Left renal pelvis (tissue), 4 donors: ENCODE data around the gene CABCOCO1. TPM values are rescaled to one million over a fixed set of nuclear protein-coding genes. Genes with fewer than 3 reads are reported as not detected.

Source experiments
- DNase-seq, 4 donors: peaks; one replicate each; pipeline ENCODE4 v3.0.0-alpha.2; 2013; ENCODE audit warnings: low read depth in 4 of 4, low spot score in 3 of 4
- polyA plus RNA-seq, 4 donors: library from polyadenylated mRNA; unstranded; fragments of 120-200 nt; gene quantifications; one replicate each; pipeline ENCODE4 v1.2.1, GENCODE V29; 2013; ENCODE audit not compliant: insufficient read length in 4 of 4

The CABCOCO1 gene
- polyA plus RNA-seq, 4 donors: 0.59 to 5.2 (median 3.0) TPM

DNA sequence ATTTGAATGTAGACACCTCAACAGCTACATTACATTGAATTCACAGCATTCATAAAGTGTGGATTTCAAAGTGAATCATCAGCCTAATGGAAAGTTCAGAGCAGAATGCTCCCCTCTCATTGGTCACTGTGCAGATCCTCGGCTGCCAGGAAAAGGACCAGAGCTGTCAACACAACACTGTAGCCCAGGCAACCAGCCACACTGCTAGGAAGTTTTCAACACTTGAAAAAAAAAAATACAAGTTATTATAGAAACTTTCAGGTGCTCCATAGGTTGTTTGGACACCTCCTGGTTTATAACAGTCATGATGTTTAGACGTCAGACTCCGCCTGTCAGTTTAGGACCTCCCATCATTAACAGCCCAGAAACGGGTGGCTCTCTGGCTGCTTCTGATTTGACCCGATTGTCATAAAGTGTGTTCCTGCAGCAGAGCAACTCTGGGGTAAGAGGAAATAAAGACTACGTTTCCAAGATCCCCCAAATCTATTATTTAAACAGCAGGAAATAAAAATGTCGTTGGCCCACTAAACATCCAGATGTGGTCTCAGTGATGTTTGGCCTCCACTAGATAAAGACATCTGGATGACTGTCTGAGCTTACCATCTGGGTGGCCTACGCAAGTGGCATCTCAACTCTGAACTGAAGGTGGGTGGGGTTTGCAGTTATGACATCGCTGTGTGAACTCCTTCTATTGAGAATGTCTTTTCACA is 117.4 kb downstream of the CABCOCO1 start:
- DNase-seq: no peak

DNA sequence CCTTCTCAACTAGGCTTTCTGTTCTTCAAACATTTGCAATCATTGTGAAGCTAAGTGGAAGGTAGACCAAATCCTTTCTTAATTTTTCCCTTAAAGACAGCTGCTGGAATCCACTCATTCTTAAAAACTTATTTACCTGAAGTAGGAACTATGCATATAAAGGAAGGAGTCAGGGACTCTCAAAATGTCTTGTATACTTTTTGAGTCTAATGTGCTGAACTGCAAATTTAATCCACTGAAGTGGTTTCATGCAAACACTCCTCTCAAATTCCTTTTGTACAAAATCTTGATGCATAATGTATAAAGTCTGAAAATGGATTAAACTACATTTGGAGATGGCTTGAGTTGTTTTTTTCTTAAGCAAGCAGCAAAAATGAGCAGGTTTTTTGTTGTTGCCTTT is 118.0 kb downstream of the CABCOCO1 start:
- no peak for DNase-seq

DNA sequence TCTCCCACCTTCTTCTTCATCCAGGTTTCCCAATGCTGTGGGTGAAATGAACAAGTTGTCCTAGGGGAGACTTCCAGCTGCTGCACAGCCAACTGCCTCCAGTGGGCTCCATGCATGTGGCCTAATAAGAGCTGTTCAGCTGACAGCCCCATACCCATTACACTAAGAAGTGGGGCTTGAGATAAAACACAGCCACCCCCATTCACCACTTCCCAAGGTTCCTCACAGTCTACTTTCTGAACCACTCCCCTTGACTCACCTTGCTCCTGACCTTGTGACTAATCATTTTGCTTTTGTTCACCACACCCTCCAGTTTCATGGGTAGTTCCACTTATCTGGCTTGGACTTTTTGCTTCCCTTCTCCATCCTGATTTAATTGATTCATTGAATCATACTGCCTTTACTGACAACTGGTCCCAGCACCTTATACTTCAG is 119.3 kb downstream of the CABCOCO1 start:
- DNase-seq: no peak

DNA sequence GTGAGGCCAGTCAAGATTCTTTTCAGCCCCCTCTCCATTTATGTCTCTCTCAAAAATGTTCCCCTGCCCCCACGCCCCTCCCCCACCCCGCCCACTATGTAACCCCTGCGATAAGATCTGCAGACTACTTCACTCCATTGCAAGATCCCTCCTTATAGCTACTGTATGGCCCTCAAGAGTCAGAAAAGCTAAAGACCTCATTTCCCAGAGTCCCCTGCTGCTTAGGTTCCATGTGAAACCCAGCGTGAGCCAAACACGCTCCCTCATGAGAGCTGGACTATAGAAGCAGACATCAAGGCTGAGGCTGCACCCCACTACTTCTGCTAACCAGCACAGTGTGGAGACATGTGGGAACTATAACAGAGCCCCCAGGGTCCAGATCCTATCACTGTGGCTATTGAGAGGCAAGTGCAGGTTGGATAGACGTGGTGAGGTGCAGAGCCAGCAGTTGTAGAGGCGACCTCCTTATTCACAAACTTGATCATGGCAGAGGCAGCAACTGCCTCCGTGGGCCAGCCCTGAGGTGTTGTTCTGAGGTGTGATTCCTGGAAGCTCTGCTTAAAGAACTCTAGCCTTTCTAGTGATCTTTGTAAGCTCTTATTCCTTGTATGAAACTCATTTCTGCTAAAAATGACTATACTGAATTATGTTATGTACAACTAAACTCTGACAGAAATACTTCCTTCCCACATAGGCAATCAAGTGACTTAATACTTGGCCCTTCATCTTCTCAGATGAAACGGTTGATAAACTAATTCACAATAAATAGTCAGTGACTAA is 121.8 kb downstream of the CABCOCO1 start:
- no peak for DNase-seq

DNA sequence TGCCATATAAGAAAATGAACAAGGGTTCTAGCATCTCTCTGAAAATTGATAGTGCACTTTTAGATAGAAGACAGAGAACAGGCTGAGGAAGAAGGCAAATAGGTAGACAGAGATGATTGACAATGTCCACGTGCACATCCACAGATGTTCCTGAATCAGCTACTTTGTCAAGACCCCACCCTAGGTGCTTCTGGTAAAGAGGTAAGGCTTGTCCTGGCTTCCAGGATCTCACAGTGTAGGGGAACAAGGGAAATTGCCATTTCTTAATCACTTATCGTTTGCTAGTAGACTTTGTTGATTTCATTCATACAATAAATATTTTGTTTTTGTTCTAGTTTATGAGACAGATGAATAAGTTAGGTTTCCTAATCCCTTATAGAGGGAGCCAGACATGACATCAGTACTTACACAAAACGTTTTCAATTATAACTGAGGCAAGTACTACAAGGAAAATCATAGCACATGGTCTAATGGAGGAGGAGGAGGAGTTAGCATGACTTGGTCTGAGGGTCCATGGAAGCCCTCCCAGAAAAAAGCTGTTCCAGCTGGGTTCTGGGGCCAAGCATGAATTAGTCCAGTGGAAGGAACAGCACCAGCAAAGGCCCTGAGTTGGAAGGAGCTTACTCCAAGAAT is 122.9 kb downstream of the CABCOCO1 start:
- no peak for DNase-seq

DNA sequence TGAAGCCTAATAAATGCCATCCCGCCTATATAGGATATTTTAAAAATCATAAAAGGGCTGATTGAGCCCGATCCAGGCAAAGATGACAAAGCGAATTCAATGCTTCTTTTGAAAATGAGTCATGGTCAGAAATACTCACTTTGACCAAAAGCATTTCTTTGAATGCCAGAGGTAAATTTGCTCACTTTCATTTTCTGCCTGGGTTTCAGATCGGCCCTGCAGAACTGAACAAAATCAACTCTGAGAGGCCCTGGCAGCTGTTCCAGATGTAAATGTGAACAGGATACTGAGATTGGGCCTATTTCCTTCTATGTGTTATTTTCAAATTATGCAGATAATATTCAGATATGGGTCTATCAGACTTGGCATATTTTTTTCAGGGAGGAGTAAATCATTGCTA is 124.0 kb downstream of the CABCOCO1 start:
- DNase-seq: no peak

DNA sequence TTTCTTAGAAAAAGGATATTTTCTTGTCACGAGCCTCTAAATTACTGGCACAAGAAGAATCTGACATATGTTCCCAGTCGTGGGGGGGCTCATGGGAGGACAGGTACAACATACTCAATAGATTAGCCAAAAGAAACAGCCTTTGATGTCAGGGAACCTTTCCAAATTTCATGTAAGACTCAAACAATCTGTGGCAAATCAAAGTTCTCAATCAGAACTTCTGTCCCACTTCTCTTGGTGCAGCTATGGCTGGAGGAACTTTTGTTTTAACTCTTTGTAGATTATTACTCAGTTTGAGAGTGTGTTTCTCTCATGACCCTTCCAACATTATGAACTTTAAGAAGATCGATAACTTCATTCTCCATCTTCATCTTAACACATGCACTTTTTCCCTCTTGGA is 124.4 kb downstream of the CABCOCO1 start:
- no peak for DNase-seq

DNA sequence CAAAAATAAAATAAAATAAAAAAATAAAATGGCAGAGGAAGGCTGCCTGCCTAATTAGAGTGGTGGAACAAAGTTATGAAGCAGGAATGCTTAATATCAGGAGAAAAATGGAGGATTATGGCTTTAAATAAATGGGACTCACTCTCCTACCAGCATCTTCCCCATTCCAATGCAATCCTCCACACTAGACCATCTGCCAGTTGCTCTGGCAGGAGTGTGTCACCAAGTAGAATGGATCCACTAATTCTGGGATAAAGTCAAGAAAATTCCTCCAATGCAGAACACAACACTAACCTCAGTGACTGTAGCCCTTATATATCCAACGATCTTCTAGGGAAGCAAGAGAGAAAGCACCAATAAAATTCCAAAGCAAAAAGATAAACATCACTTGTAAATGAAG is 126.3 kb downstream of the CABCOCO1 start:
- no peak for DNase-seq

DNA sequence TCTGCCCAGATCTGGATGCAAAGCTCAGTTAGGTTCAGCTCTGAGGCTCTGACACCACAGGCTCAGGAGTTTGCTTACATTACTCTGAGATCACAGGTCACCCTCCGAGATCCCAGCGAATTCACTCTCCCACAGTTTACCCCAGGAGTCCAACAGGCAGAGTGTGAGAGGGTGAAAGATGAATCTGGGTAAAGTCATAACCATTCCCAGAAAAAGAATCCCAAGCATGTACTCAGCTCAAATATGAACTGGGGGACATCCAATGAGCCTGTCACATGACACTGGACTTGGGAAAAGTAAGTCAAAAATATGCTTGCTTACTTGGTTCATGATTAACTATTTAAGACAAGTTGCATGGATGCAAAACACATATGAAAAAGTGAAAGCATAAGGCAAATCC is 128.5 kb downstream of the CABCOCO1 start:
- DNase-seq: no peak

DNA sequence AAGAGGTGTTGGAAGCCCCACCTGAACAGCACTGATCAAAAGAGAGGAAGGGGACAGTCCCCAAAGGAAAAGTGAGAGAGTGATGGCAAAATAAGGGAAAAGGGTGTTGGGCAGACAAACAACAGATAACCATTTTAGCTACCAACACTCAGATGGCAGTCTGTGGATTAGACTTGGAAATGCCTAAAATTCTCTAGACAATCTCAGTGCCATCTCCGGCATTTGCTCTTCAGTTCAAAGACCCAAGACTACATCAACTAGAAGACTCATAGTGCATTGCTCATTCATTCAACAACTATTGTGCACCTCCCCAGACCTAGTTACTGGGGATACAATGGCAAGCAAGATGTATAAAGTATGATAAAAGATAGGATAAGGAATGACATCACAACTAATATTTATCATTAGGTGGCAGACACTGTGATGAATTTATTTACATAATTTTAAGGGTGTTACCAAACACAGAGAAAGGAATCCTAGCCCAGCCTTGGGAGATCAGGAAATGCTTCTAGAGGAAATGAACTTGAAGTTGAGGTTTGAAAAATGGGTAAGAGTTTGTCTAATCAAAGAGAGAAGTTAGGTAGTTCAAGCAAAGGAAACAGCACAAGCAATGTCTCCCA is 129.5 kb downstream of the CABCOCO1 start:
- no peak for DNase-seq

DNA sequence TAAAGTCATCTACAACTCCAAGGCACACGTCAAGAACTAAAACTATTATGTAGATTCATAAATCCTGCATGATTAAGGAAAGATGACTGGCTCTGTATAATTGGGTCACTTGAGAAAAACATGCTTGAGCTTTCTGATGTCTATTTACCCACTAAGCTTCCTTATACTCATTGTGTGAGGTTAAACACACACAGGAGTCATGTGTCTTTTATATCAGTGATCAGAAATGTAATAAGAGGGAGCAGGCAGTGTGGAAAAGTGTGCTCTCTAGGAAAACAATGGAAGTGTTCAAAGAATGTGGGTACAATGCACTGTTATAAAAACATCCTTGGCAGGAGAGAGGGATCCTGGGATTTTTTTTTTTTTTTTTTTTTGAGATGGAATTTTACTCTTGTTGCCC is 130.2 kb downstream of the CABCOCO1 start:
- DNase-seq: no peak

DNA sequence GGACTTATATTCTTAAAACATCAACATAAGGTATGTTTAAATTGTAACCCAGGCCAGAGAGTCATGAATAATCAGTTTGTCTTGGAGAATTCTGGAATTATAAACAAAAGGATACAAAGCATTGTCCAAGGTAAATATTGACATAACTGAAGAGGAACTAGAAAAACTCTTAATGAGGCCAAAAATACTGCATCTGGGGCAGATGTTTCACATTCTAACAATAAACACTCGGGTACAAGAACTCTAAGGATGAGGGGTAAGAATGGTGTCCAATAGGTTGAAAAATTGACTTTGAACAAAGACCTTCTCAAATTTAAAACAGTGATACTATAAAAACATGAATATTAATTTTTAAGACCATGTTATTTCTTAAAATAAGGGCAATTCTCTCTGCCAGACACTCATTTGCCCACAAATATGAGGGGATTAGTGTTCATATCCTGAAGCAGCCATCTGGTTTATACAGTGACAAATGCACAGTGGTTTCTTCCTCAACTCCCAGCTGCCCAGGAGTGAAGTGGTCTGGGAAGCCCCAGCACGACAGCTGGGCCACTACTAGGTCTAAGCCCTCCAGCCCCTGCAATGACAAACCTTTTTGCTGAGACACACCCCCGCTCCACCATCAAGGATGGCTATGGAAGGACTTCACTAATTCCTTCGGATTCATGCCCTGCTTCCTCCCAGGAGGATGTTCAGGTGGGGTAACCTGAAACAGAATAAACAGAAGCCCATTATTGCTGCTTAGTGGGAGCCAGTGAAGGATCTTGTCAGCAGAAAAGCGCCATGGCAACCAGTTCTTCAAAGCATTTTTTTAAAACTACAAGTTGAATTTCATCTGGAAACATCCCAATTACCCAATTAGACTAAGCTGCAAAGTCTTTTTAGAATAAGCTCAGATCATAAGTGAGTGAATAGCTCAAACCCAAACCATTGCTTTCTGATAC is 131.3 kb downstream of the CABCOCO1 start:
- DNase-seq: no peak

DNA sequence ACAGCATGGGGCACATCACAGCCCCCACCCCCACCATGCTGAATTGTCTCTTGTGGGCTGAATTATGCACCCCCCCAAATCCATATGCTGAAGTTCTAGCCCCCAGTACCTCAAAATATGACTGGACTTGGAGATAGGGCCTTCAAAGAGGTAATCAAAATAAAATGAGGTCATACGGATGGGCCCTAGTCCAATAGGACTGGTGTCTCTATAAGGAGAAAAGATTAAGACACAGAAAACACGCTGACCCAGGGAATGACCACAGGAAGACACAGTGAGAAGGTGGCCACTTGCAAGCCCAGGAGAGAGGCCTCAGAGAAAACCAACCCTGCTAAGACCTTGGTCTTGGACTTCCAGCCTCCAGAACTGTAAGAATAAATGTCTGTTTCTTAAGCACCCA is 132.4 kb downstream of the CABCOCO1 start:
- DNase-seq: no peak

DNA sequence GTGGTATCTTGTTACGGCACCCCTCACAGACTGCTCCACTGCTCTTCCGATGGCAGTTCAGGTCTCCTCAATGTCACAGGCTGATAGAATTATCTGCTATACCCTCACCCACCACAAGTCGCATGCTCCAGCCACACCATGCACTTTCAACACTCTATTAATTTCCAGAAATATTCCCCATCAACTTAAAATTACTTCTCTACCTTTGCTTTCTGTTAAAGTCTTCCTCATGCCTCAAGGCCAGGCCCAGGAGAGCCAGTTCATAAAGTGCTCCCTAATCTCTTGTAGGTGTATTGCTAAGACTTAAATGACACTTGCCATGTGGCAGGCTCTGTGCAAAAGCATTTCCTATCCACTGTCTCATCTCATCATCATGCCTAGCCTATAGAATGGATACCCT is 132.8 kb downstream of the CABCOCO1 start:
- no peak for DNase-seq

DNA sequence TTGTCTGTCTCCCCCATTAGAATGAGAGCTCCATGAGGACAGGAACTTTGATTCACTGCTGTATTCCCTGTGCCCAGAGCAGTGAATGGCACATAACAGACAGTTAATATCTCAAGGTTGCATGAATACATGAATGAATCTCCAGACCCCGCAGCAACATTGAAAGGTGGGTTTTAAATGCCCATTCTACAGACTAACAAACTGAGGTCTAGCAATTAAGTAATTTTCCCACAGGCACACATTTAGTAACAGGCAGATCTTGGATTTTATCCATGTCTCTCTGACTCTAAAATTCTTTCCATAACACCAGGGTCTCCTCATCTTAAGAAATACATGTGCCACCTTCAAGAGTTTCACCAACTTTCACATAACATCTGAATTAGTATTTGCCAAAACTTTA is 134.1 kb downstream of the CABCOCO1 start:
- no peak for DNase-seq

DNA sequence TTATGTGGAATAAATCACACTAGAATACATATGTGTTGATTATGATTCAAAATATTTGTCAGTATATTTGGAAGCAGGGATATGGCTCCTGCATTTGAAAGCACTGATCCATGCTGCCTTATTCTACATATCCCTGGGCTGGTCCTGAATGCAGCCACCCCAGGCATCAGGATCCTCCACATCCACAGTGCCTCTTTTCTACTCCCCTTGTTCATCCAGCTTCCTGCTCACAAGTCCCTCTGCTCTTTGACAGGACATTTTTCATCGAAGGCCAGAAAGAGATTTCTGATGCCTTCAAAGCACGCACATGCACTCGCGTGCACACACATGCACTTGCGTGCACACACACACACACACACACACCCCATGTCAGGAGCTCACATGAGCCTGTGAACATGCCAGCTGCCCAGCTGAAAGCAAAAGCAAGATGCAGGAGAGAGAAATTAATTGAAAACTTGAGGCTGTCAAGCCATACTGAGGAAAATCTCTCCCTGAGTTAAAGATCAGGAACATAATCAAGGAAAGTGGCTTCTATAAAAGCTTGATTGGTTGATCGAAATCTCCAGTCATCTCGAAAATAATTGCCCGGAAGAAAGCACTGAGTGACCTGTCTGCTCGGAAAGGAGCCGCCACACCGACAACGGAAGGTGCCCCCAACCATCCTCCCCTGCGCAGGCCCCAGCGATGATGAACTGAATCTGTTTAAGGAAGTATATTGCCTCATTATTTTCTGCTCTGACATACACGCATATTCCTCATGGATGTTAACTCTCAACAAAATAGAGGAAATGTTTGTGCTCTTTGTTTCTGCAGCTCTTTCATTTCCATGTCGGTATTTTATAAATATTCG is 134.8 kb downstream of the CABCOCO1 start:
- no peak for DNase-seq

DNA sequence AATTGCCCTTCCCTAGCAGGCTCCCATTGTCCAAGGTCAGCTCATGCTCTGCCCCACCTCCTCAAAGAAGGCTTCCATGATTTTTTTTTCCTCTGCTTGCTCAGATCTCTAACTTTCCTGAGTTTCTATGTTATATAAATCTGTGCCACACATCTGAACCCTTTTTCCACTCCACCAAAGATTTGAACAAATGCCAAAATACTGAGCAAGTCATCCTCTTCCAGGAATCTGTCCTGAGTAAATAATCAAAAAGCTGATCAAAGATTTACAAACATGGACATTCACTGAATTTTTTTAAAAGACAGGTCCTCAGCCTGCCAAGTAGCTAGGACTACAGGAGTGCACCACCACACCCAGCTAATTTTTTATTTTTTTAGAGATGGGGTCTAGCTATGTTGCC is 136.0 kb downstream of the CABCOCO1 start:
- DNase-seq: no peak

DNA sequence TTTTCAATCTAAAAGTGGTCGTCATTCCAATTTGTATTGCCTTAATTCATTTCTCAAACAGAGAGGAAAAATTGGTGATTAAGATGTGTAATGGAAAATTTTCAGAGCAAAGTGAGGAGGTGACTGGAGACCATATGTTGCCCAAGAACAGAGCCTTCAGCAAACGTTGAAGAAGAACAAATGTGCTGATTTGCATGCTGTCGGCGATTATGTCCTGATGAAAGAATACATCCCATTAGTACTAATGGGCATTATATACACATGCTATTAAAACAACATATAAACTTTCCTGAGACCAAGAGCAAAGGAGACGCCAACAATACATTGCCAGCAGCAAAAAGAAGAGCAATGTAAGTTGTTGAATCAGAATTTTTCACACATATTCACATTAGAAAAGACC is 138.8 kb downstream of the CABCOCO1 start:
- DNase-seq: no peak

DNA sequence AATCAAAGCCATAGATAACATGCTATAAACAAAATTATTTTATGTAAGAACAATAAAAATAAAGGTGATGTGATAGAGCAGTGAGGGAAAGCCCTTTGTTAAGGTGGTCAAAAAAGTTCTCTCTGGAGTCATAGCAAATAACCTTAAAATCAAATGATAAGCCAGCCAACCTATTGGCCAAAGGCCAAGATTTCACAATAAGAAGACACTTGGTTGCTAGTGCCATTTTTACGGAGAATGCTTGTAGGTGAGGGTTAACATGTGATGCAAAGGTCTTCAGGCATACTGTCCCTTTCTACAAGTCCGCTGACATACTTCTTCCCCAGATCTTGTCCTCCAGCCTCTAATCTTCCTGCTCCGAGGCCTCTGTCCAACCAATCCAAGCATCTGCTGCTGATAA is 140.5 kb downstream of the CABCOCO1 start:
- DNase-seq: no peak
